OCI-LY7 (cell line): ENCODE data around the gene CPNE2. TPM values are rescaled to one million over a fixed set of nuclear protein-coding genes. Genes with fewer than 3 reads are reported as not detected.

Experiments
- BruUV-seq: library from RNA; stranded (reverse); fragments of 400-500 nt; replicated peaks from 2 replicates; lab custom pipeline; 2021; lab: Mats Ljungman, UMichigan
- CTCF ChIA-PET: fragments of 300-600 bp; sonication (Branson Sonifier 250); formaldehyde crosslinking; loops from one replicate; lab custom pipeline; 2022; ENCODE audit warnings: antibody characterized with exemption; ENCODE audit not compliant: unreplicated experiment; lab: Charles Lee
- POLR2A ChIA-PET: fragments of 300-600 bp; sonication (Branson Sonifier 250); formaldehyde crosslinking; loops from one replicate; lab custom pipeline; 2022; ENCODE audit warnings: antibody characterized with exemption; lab: Charles Lee
- DNase-seq: peaks from one replicate; pipeline ENCODE4 v3.0.0-alpha.2; 2015; ENCODE audit warnings: low spot score
- H2AFZ ChIP-seq: fragments of 200-600 bp; sonication (generic), shearing (Covaris generic); 2 replicates; pipeline ENCODE4 v1.6.1; 2014; ENCODE audit warnings: mild to moderate bottlenecking, antibody characterized with exemption, low read length, moderate library complexity
- H3K27ac ChIP-seq: fragments of 200-600 bp; sonication (generic); 2 replicates; pipeline ENCODE4 v1.5.1; 2014; ENCODE audit warnings: mixed run types, low read depth, mild to moderate bottlenecking, moderate library complexity, low read length, inconsistent platforms; ENCODE audit not compliant: poor library complexity, severe bottlenecking
- H3K36me3 ChIP-seq: fragments of 200-600 bp; sonication (generic); 2 replicates; pipeline ENCODE4 v1.6.1; 2014; ENCODE audit warnings: mild to moderate bottlenecking, antibody characterized with exemption, low read length, moderate library complexity, mixed read lengths; ENCODE audit not compliant: insufficient read depth
- H3K4me1 ChIP-seq: fragments of 200-600 bp; sonication (generic); 2 replicates; pipeline ENCODE4 v1.5.1; 2014; ENCODE audit warnings: mild to moderate bottlenecking, low read length; ENCODE audit not compliant: insufficient read depth, poor library complexity, severe bottlenecking
- H3K4me2 ChIP-seq: fragments of 200-600 bp; sonication (generic); 2 replicates; pipeline ENCODE4 v1.6.1; 2014; ENCODE audit warnings: mild to moderate bottlenecking, low read length
- H3K4me3 ChIP-seq: fragments of 200-600 bp; sonication (generic); 2 replicates; pipeline ENCODE4 v1.5.1; 2014; ENCODE audit warnings: mild to moderate bottlenecking, low read depth, low read length; ENCODE audit not compliant: poor library complexity, severe bottlenecking
- H3K79me2 ChIP-seq: fragments of 200-600 bp; sonication (generic); 2 replicates; pipeline ENCODE4 v1.6.1; 2016; ENCODE audit warnings: low read depth, mild to moderate bottlenecking, low read length, moderate library complexity, mixed read lengths; ENCODE audit not compliant: insufficient read depth
- H3K9me2 ChIP-seq: fragments of 200-600 bp; sonication (generic); 2 replicates; pipeline ENCODE4 v1.6.1; 2016; ENCODE audit warnings: mild to moderate bottlenecking, low read length, mixed read lengths; ENCODE audit not compliant: insufficient read depth
- H3K9me3 ChIP-seq: fragments of 200-600 bp; sonication (generic); 2 replicates; pipeline ENCODE4 v1.6.1; 2014; ENCODE audit warnings: mild to moderate bottlenecking, mixed run types, low read length, mixed read lengths
- H4K20me1 ChIP-seq: fragments of 200-600 bp; sonication (generic); 2 replicates; pipeline ENCODE4 v1.6.1; 2014; ENCODE audit warnings: mild to moderate bottlenecking, antibody characterized with exemption, low read length, moderate library complexity, mixed read lengths; ENCODE audit not compliant: insufficient read depth
- CTCF ChIP-seq: fragments of 200-600 bp; sonication (generic); conservative IDR thresholded peaks from 2 replicates; pipeline ENCODE4 v1.5.1; 2014; ENCODE audit warnings: mild to moderate bottlenecking, antibody characterized with exemption, low read length, moderate library complexity, mixed read lengths
- EZH2phosphoT487 ChIP-seq: fragments of 200-600 bp; sonication (generic); IDR thresholded peaks from 2 replicates; pipeline ENCODE4 v1.6.1; 2018; ENCODE audit warnings: low read depth, borderline replicate concordance, mild to moderate bottlenecking, mixed run types, antibody characterized with exemption, low read length, moderate library complexity, mixed read lengths
- intact Hi-C: fragments of 100-400 bp; cut with micrococcal nuclease; formaldehyde crosslinking; loops from one replicate; pipeline ENCODE4 v1.10.0; 2022; ENCODE audit not compliant: unreplicated experiment
- total RNA-seq, 2 experiments: library from RNA; depleted of rRNA in 1 of 2; stranded (reverse); fragments of >200 nt in 1 of 2; shearing (Covaris generic) in 1 of 2; gene quantifications; 2 replicates each; pipeline ENCODE4 v1.2.3, GENCODE V29; 2014 to 2022

Gene CPNE2
- total RNA-seq, 2 experiments from 2014 or later = 14.4 to 44.7 TPM

- Histone ChIP-seq H3K9me2 (no peaks in the 10 kb centered on the region), H3K9me3 (no peaks in the 10 kb centered on the region), H3K4me1 (peaks cover 10% of the 10 kb centered on the region), H3K4me3 (no peak overlapping the region), H3K27ac (no peak overlapping the region), H3K79me2 (no peaks in the 10 kb centered on the region), H2AFZ (no peak overlapping the region), H4K20me1 (no peaks in the 10 kb centered on the region), H3K36me3 (peaks cover 85% of the 10 kb centered on the region), H3K4me2 (no peak overlapping the region)
- ChIA-PET POLR2A (interaction anchor here (0.7 kb wide), 2 partner anchors 72 to 118 kb away, joined by 3 to 5 read pairs; no protein-coding TSS in a partner anchor), CTCF (no interaction called here)
- DNase-seq = no peak
- TF ChIP-seq EZH2phosphoT487 = no peak
- no peak for TF ChIP-seq CTCF
- no TSS peak for BruUV-seq
- intact Hi-C loops = loop anchor here (2.0 kb wide), 1 partner anchor 77 kb away; the partner anchor contains the start of gene CPNE2
Measured at GRCh38 chr16:57169327-57169726, 76.9 kb downstream of the CPNE2 start.

GRCh38 chr16:57172721-57173290 is 80.4 kb downstream of the CPNE2 start:
- H3K9me2 ChIP-seq = no peaks in the 10 kb centered on the region
- peaks cover 50% of the 10 kb centered on the region for H3K36me3 ChIP-seq
- H3K4me2 ChIP-seq = no peak overlapping the region
- no peak overlapping the region for H3K27ac ChIP-seq
- H3K79me2 ChIP-seq = no peaks in the 10 kb centered on the region
- H3K4me3 ChIP-seq = no peak overlapping the region
- TF ChIP-seq EZH2phosphoT487 (no peak), CTCF (no peak)
- intact Hi-C loops = no loop called here
- ChIA-PET POLR2A (interaction anchor here (0.6 kb wide), 1 partner anchor 79 kb away, joined by 3 read pairs; no protein-coding TSS in a partner anchor), CTCF (no interaction called here)
- no peaks in the 10 kb centered on the region for H4K20me1 ChIP-seq
- H3K9me3 ChIP-seq = no peaks in the 10 kb centered on the region
- H3K4me1 ChIP-seq = peaks cover 5% of the 10 kb centered on the region
- H2AFZ ChIP-seq = no peak overlapping the region
- no TSS peak for BruUV-seq
- DNase-seq = no peak

- Histone ChIP-seq H3K4me1 (no peaks in the 10 kb centered on the region), H3K4me2 (no peak overlapping the region), H4K20me1 (no peaks in the 10 kb centered on the region; the same call in 1 of the 2 replicates), H3K9me2 (no peaks in the 10 kb centered on the region), H3K9me3 (no peaks in the 10 kb centered on the region), H2AFZ (no peak overlapping the region), H3K36me3 (peaks cover 34% of the 10 kb centered on the region), H3K79me2 (peaks cover 20% of the 10 kb centered on the region; the same call in 1 of the 2 replicates), H3K4me3 (no peak overlapping the region), H3K27ac (no peak overlapping the region)
- intact Hi-C loops = no loop called here
- no TSS peak for BruUV-seq
- TF ChIP-seq CTCF (no peak), EZH2phosphoT487 (no peak)
- ChIA-PET CTCF (no interaction called here), POLR2A (interaction anchor here (0.6 to 1.2 kb wide), 3 partner anchors 10 to 794 kb away, joined by 3 read pairs; partner anchors contain the start of genes PSME3IP1 and RSPRY1)
- DNase-seq = no peak
Measured at GRCh38 chr16:57175896-57176295, 83.5 kb downstream of the CPNE2 start.
